CD14-positive monocyte (primary cell): ENCODE data around the gene PVALEF. TPM values are rescaled to one million over a fixed set of nuclear protein-coding genes. Genes with fewer than 3 reads are reported as not detected.
A peak's percentile ranks its signal among the peaks of the same experiment; 100 is the strongest.

ENCODE experiments used
- DNase-seq, 3 donors: peaks; one replicate each; pipeline ENCODE4 v3.0.0-alpha.2; 2011 to 2022
- H2AFZ ChIP-seq: 2 replicates; pipeline ENCODE4 v1.6.0; 2012; ENCODE audit warnings: mild to moderate bottlenecking, low read depth, low read length, inconsistent platforms; ENCODE audit not compliant: insufficient read depth, poor library complexity, severe bottlenecking
- H3K27ac ChIP-seq, 2 donors: 1 replicate in 1 of 2; 2 replicates in 1 of 2; pipeline ENCODE4 v1.5.1; 2012 to 2013; ENCODE audit warnings: low read length in 2 of 2, control low read depth in 1 of 2, inconsistent platforms in 1 of 2, low read depth in 1 of 2, mild to moderate bottlenecking in 1 of 2
- H3K27me3 ChIP-seq, 2 donors: one replicate each; pipeline versions ENCODE4 v1.6.0 to v1.6.1; 2011 to 2013; ENCODE audit warnings: low read length in 2 of 2; ENCODE audit not compliant: control insufficient read depth in 2 of 2, insufficient read depth in 2 of 2
- H3K36me3 ChIP-seq, 2 donors: replicated peaks in 1 of 2; 1 replicate in 1 of 2; 2 replicates in 1 of 2; pipeline versions ENCODE4 v1.5.1 to v1.6.1; 2012 to 2013; ENCODE audit warnings: low read length in 2 of 2, control low read depth in 1 of 2, inconsistent platforms in 1 of 2, mild to moderate bottlenecking in 1 of 2; ENCODE audit not compliant: insufficient read depth in 2 of 2, control insufficient read depth in 1 of 2
- H3K4me1 ChIP-seq, 2 donors: 1 replicate in 1 of 2; 2 replicates in 1 of 2; pipeline versions ENCODE4 v1.5.1 to v1.6.1; 2012 to 2013; ENCODE audit warnings: low read length in 2 of 2, control low read depth in 1 of 2, inconsistent platforms in 1 of 2, mild to moderate bottlenecking in 1 of 2, moderate library complexity in 1 of 2; ENCODE audit not compliant: insufficient read depth in 2 of 2, control insufficient read depth in 1 of 2
- H3K4me2 ChIP-seq: replicated peaks from 2 replicates; pipeline ENCODE3; 2012; ENCODE audit warnings: low read length, moderate library complexity, mild to moderate bottlenecking; ENCODE audit not compliant: poor library complexity, severe bottlenecking; ENCODE audit errors: extremely low read depth
- H3K4me3 ChIP-seq, 3 experiments: fragments of 200-600 bp in 1 of 3; sonication (generic) in 1 of 3; replicated peaks in 1 of 3; 1 replicate in 2 of 3; 2 replicates in 1 of 3; pipeline ENCODE4 v1.5.1; 2011 to 2013; ENCODE audit warnings: low read length in 3 of 3, mild to moderate bottlenecking in 3 of 3, control low read depth in 2 of 3, low read depth in 2 of 3, inconsistent platforms in 1 of 3, moderate library complexity in 1 of 3
- H3K79me2 ChIP-seq: 2 replicates; pipeline ENCODE4 v1.6.0; 2012; ENCODE audit warnings: mild to moderate bottlenecking, control low read depth, inconsistent platforms, low read length, moderate library complexity; ENCODE audit not compliant: insufficient read depth
- H3K9ac ChIP-seq: 2 replicates; pipeline ENCODE4 v1.6.0; 2017; ENCODE audit warnings: low read length, mild to moderate bottlenecking; ENCODE audit not compliant: insufficient read depth, poor library complexity, severe bottlenecking
- H3K9me3 ChIP-seq, 2 donors: replicated peaks in 1 of 2; 1 replicate in 1 of 2; 2 replicates in 1 of 2; pipeline versions ENCODE4 v1.5.1 to v1.6.1; 2012 to 2013; ENCODE audit warnings: low read length in 2 of 2, control low read depth in 1 of 2; ENCODE audit not compliant: control insufficient read depth in 1 of 2, insufficient read depth in 1 of 2
- H4K20me1 ChIP-seq: 2 replicates; pipeline ENCODE4 v1.6.0; 2012; ENCODE audit warnings: mild to moderate bottlenecking, low read length, control low read depth, moderate library complexity; ENCODE audit not compliant: insufficient read depth
- H3K27ac Mint-ChIP-seq, 7 donors: one replicate each; pipeline ENCODE4 v1.8.0; 2020; ENCODE audit warnings: mild to moderate bottlenecking in 7 of 7, mixed read lengths in 7 of 7, moderate library complexity in 6 of 7, inconsistent platforms in 2 of 7
- H3K27me3 Mint-ChIP-seq, 3 donors: one replicate each; pipeline ENCODE4 v1.8.0; 2021 to 2022; ENCODE audit warnings: low read depth in 3 of 3, mild to moderate bottlenecking in 3 of 3, mixed read lengths in 3 of 3, moderate library complexity in 3 of 3, inconsistent platforms in 1 of 3
- H3K36me3 Mint-ChIP-seq, 2 donors: one replicate each; pipeline ENCODE4 v1.8.0; 2020; ENCODE audit warnings: mixed read lengths in 2 of 2, inconsistent platforms in 1 of 2, mild to moderate bottlenecking in 1 of 2
- H3K4me1 Mint-ChIP-seq: one replicate; pipeline ENCODE4 v1.8.0; 2020; ENCODE audit warnings: mild to moderate bottlenecking, mixed read lengths
- H3K4me3 Mint-ChIP-seq, 2 donors: one replicate each; pipeline ENCODE4 v1.8.0; 2020; ENCODE audit warnings: mild to moderate bottlenecking in 2 of 2, mixed read lengths in 2 of 2, moderate library complexity in 1 of 2
- H3K9me3 Mint-ChIP-seq, 7 donors: one replicate each; pipeline ENCODE4 v1.8.0; 2020 to 2022; ENCODE audit warnings: mixed read lengths in 7 of 7, mild to moderate bottlenecking in 6 of 7, moderate library complexity in 6 of 7, inconsistent platforms in 2 of 7
- CTCF ChIP-seq: fragments of 200-600 bp; IDR thresholded peaks from one replicate; pipeline ENCODE4 v1.8.0; 2022; ENCODE audit warnings: antibody characterized with exemption, mild to moderate bottlenecking
- WGBS: methylation state at CpG from one replicate; pipeline ENCODE4 v1.1.5; 2013; ENCODE audit warnings: missing lambda C conversion rate; ENCODE audit not compliant: insufficient coverage; 5-methylcytosine and 5-hydroxymethylcytosine counted together
- intact Hi-C, 2 donors: fragments of 100-400 bp; cut with micrococcal nuclease; formaldehyde crosslinking; loops; one replicate each; pipeline versions ENCODE4 v1.15.0 to v1.15.1; 2023
- polyA plus RNA-seq, 3 donors: library from polyadenylated mRNA; depleted of rRNA in 1 of 3; unstranded in 2 of 3; stranded (reverse) in 1 of 3; fragments of 300-500 nt in 2 of 3; fragments of >200 nt in 1 of 3; fragmentation: Illumina TruSeq in 2 of 3; gene quantifications; 1 replicate in 2 of 3; 2 replicates in 1 of 3; pipeline ENCODE4 v1.2.3, GENCODE V29; 2012 to 2021

The PVALEF gene
- polyA plus RNA-seq, 3 donors = not detected

- H3K9me3 Mint-ChIP-seq = no peaks in the 10 kb centered on the region
- Histone ChIP-seq H3K27me3 (no peaks in the 10 kb centered on the region), H3K4me3 (no peak overlapping the region), H3K9me3 (no peaks in the 10 kb centered on the region), H3K9ac (no peak overlapping the region), H3K4me2 (no peak overlapping the region), H3K4me1 (peaks cover 2 to 4% of the 10 kb centered on the region in 2 donors), H2AFZ (no peak overlapping the region), H3K36me3 (peaks cover 4 to 16% of the 10 kb centered on the region in 2 donors), H3K79me2 (no peaks in the 10 kb centered on the region), H4K20me1 (no peaks in the 10 kb centered on the region), H3K27ac (no peak overlapping the region)
- peaks cover 2% of the 10 kb centered on the region for H3K4me1 Mint-ChIP-seq
- peaks cover 14 to 39% of the 10 kb centered on the region in 2 donors for H3K36me3 Mint-ChIP-seq
- DNase-seq = no peak
- intact Hi-C loops = no loop called here
- peak overlapping the region in 1 of 7 donors; percentile 3 for H3K27ac Mint-ChIP-seq
- TF ChIP-seq CTCF = no peak
- WGBS = 98% methylated on average over 11 of the region's 22 CpGs
- H3K4me3 Mint-ChIP-seq = no peak overlapping the region
- no peaks in the 10 kb centered on the region for H3K27me3 Mint-ChIP-seq
These were observed 33.6 kb downstream of the PVALEF start for GRCh38 chr17:81198826-81199481.

GRCh38 chr17:81199482-81199830 lies 34.1 kb downstream of the PVALEF start:
- peaks cover 2 to 4% of the 10 kb centered on the region in 2 donors for H3K4me1 ChIP-seq
- no peak overlapping the region for H2AFZ ChIP-seq
- 98% methylated on average over 18 of the region's 18 CpGs for WGBS
- H3K9me3 ChIP-seq = no peaks in the 10 kb centered on the region
- no peak overlapping the region for H3K4me3 ChIP-seq
- peaks cover 2% of the 10 kb centered on the region for H3K4me1 Mint-ChIP-seq
- peak overlapping the region in 1 of 7 donors; percentile 3 for H3K27ac Mint-ChIP-seq
- intact Hi-C loops = no loop called here
- no peaks in the 10 kb centered on the region for H3K27me3 ChIP-seq
- H3K79me2 ChIP-seq = no peaks in the 10 kb centered on the region
- H3K36me3 ChIP-seq = peaks cover 4 to 16% of the 10 kb centered on the region in 2 donors
- H3K9me3 Mint-ChIP-seq = no peaks in the 10 kb centered on the region
- TF ChIP-seq CTCF = no peak
- no peak overlapping the region for H3K4me2 ChIP-seq
- no peak overlapping the region for H3K27ac ChIP-seq
- H3K9ac ChIP-seq = no peak overlapping the region
- peaks cover 13 to 37% of the 10 kb centered on the region in 2 donors for H3K36me3 Mint-ChIP-seq
- DNase-seq = no peak
- no peaks in the 10 kb centered on the region for H3K27me3 Mint-ChIP-seq
- no peak overlapping the region for H3K4me3 Mint-ChIP-seq
- no peaks in the 10 kb centered on the region for H4K20me1 ChIP-seq
